IPS-NIHi7 (cell line): ENCODE measurements around the gene PNMA1.
A peak's percentile ranks its signal among the peaks of the same experiment; 100 is the strongest.

Source experiments
- DNase-seq: peaks from one replicate; pipeline ENCODE4 v3.0.0; 2012; ENCODE audit warnings: mixed read lengths; ENCODE audit errors: extremely low spot score

The PNMA1 gene

GRCh38 chr14:73713803-73714655, at the start of gene PNMA1:
PNMA1 (minus strand) TSS chr14:73714384; CDS start chr14:73713639, 745 bp downstream.
- DNase-seq: peak; percentile 96

GRCh38 chr14:73763396-73763795, 49.2 kb upstream of the PNMA1 start:
- DNase-seq: no peak

- DNase-seq: no peak
These were observed 48.2 kb upstream of the PNMA1 start for GRCh38 chr14:73762375-73762822.

- DNase-seq: no peak
These were observed 47.6 kb upstream of the PNMA1 start for GRCh38 chr14:73761618-73762355.

GRCh38 chr14:73760598-73761586, 46.7 kb upstream of the PNMA1 start:
- DNase-seq: no peak

GRCh38 chr14:73759714-73760597, 45.8 kb upstream of the PNMA1 start:
- peak; percentile 93 for DNase-seq

- no peak for DNase-seq
These were observed 45.1 kb upstream of the PNMA1 start for GRCh38 chr14:73759183-73759713.

GRCh38 chr14:73758392-73759182, 44.4 kb upstream of the PNMA1 start:
- peak; percentile 84 for DNase-seq

- no peak for DNase-seq
These were observed 43.8 kb upstream of the PNMA1 start for GRCh38 chr14:73757876-73758391.

- no peak for DNase-seq
These were observed 43.2 kb upstream of the PNMA1 start for GRCh38 chr14:73757381-73757780.

GRCh38 chr14:73755434-73756014, 41.3 kb upstream of the PNMA1 start:
- DNase-seq: no peak

GRCh38 chr14:73754911-73755360, 40.8 kb upstream of the PNMA1 start:
- no peak for DNase-seq

GRCh38 chr14:73753887-73754795, 40.0 kb upstream of the PNMA1 start:
- DNase-seq: no peak

- no peak for DNase-seq
These were observed 39.1 kb upstream of the PNMA1 start for GRCh38 chr14:73753124-73753886.

GRCh38 chr14:73752297-73752992, 38.3 kb upstream of the PNMA1 start:
- DNase-seq: no peak

GRCh38 chr14:73751157-73751691, 37.0 kb upstream of the PNMA1 start:
- no peak for DNase-seq
